ENCODE results near the gene INO80B.

Gene INO80B
- long read RNA-seq = 0 reads

GRCh38 chr2:74454654-74455511, at the start of gene INO80B:
TSS of gene INO80B (plus strand) at chr2:74455087. CDS start at chr2:74455117, 30 bp downstream.
- TF ChIP-seq REST (IDR thresholded peaks at IDR 0.05; ENCODE audit: insufficient replicate concordance, low read depth) = peak; percentile 69
- TF ChIP-seq POLR2AphosphoS5 (IDR thresholded peaks at IDR 0.05; ENCODE audit: low read depth) = peak; percentile 71
- TF ChIP-seq SPI1 (IDR thresholded peaks at IDR 0.05; ENCODE audit: borderline replicate concordance, low read depth) = no peak; the same call in 1 of the 2 replicates
- TF ChIP-seq GABPA (IDR thresholded peaks at IDR 0.05; ENCODE audit: low read depth) = peak; percentile 99
- TF ChIP-seq CTCF (IDR thresholded peaks at IDR 0.05; ENCODE audit: insufficient read depth, low read length) = no peak
- Histone ChIP-seq H3K27me3 (ENCODE audit: insufficient read depth, poor library complexity, severe bottlenecking) (no peaks in the 10 kb centered on the region), H3K27ac (replicated peaks) (peak within 1 kb of the TSS; percentile 66), H3K4me3 (replicated peaks; ENCODE audit: insufficient read depth, low read length) (peak within 1 kb of the TSS; percentile 76)
- DNase-seq (ENCODE audit: low read depth in 1 of 2, low spot score in 1 of 2) = peak; percentile 98

GRCh38 chr2:74406035-74406434, 48.9 kb upstream of the INO80B start:
- H3K27ac ChIP-seq (replicated peaks) = no peak overlapping the region
- TF ChIP-seq GABPA (IDR thresholded peaks at IDR 0.05; ENCODE audit: low read depth) (no peak), REST (IDR thresholded peaks at IDR 0.05; ENCODE audit: insufficient replicate concordance, low read depth) (no peak), POLR2AphosphoS5 (IDR thresholded peaks at IDR 0.05; ENCODE audit: low read depth) (no peak), CTCF (IDR thresholded peaks at IDR 0.05; ENCODE audit: insufficient read depth, low read length) (no peak), SPI1 (IDR thresholded peaks at IDR 0.05; ENCODE audit: borderline replicate concordance, low read depth) (no peak)
- H3K4me3 ChIP-seq (replicated peaks; ENCODE audit: insufficient read depth, low read length) = no peak overlapping the region
- H3K27me3 ChIP-seq (ENCODE audit: insufficient read depth, poor library complexity, severe bottlenecking) = no peaks in the 10 kb centered on the region
- no peak for DNase-seq (ENCODE audit: low read depth in 1 of 2, low spot score in 1 of 2)

GRCh38 chr2:74407682-74408081, 47.2 kb upstream of the INO80B start:
- Histone ChIP-seq H3K27me3 (ENCODE audit: insufficient read depth, poor library complexity, severe bottlenecking) (no peaks in the 10 kb centered on the region), H3K4me3 (replicated peaks; ENCODE audit: insufficient read depth, low read length) (no peak overlapping the region), H3K27ac (replicated peaks) (no peak overlapping the region)
- DNase-seq (ENCODE audit: low read depth in 1 of 2, low spot score in 1 of 2) = no peak
- TF ChIP-seq GABPA (IDR thresholded peaks at IDR 0.05; ENCODE audit: low read depth) = no peak
- TF ChIP-seq CTCF (IDR thresholded peaks at IDR 0.05; ENCODE audit: insufficient read depth, low read length) = no peak
- TF ChIP-seq SPI1 (IDR thresholded peaks at IDR 0.05; ENCODE audit: borderline replicate concordance, low read depth) = no peak

Data from HL-60 (cell line).